Choroid plexus epithelial cell (primary cell): ENCODE measurements around the gene HIPK2.

ENCODE experiments used
- DNase-seq: peaks from one replicate; pipeline ENCODE4 v3.0.0-alpha.2; 2010; ENCODE audit warnings: low read depth
- H3K4me3 ChIP-seq: 2 replicates; pipeline ENCODE4 v1.5.1; 2011; ENCODE audit warnings: low read depth, mild to moderate bottlenecking, control low read depth, low read length, moderate library complexity
- CTCF ChIP-seq: conservative IDR thresholded peaks from 2 replicates; pipeline ENCODE4 v1.5.1; 2011; ENCODE audit warnings: low read depth, mild to moderate bottlenecking, control low read depth, inconsistent platforms, low read length, moderate library complexity

Gene HIPK2

GRCh38 chr7:139777948-139778841 is at the start of gene HIPK2:
TSS of gene HIPK2 (minus strand) at chr7:139777998. CDS start at chr7:139777623, 375 bp downstream.
- DNase-seq, result peak; percentile 77
- no peak for TF ChIP-seq CTCF
- peak within 1 kb of the TSS; percentile 81 for H3K4me3 ChIP-seq

- no peak overlapping the region for H3K4me3 ChIP-seq
- no peak for DNase-seq
- TF ChIP-seq CTCF, result peak; percentile 6
Observed at GRCh38 chr7:139827042-139827441, 49.2 kb upstream of the HIPK2 start.

- DNase-seq, result peak; percentile 43
- no peak for TF ChIP-seq CTCF
- no peak overlapping the region for H3K4me3 ChIP-seq
Observed at GRCh38 chr7:139825666-139826290, 48.0 kb upstream of the HIPK2 start.

- no peak overlapping the region for H3K4me3 ChIP-seq
- peak; percentile 28 for DNase-seq
- no peak for TF ChIP-seq CTCF
Observed at GRCh38 chr7:139823959-139824521, 46.2 kb upstream of the HIPK2 start.

- H3K4me3 ChIP-seq, result no peak overlapping the region
- no peak for DNase-seq
- no peak for TF ChIP-seq CTCF
Observed at GRCh38 chr7:139822855-139823254, 45.1 kb upstream of the HIPK2 start.

GRCh38 chr7:139821349-139822105 is 43.7 kb upstream of the HIPK2 start:
- no peak for TF ChIP-seq CTCF
- no peak for DNase-seq
- H3K4me3 ChIP-seq, result no peak overlapping the region
